HG03135 (cell line): ENCODE measurements around the gene HEATR5B.
"Not testable (repeated sequence)": the region's sequence is repeated elsewhere in the genome, so short reads cannot be mapped to it uniquely, and the experiment has no call there.

Experiments
- ATAC-seq: cut with Tn5 transposase; IDR thresholded peaks from one replicate; pipeline ENCODE4 v1.9.1; 2021; ENCODE audit warnings: mild to moderate bottlenecking, moderate library complexity; ENCODE audit not compliant: unreplicated experiment

HEATR5B gene

GRCh38 chr2:36951027-36951518 is 133.1 kb downstream of the HEATR5B start:
- ATAC-seq: no peak

- ATAC-seq: no peak
Measured at GRCh38 chr2:36949845-36950244, 134.3 kb downstream of the HEATR5B start.

DNA sequence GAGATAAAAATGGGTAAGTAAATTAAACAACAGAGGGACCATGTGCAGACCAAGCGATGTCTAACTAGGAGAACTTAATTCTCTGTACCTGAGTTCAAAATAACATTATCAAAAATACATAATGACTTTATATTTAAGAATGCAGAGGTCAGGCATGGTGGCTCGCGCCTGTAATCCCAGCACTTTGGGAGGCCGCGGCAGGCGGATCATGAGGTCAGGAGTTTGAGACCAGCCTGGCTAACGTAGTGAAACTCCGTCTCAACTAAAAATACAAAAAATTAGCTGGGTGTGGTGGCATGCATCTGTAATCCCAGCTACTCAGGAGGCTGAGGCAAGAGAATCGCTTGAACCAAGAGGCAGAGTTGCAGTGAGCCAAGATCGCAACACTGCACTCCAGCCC is 138.9 kb downstream of the HEATR5B start:
- ATAC-seq: not testable (repeated sequence)

DNA sequence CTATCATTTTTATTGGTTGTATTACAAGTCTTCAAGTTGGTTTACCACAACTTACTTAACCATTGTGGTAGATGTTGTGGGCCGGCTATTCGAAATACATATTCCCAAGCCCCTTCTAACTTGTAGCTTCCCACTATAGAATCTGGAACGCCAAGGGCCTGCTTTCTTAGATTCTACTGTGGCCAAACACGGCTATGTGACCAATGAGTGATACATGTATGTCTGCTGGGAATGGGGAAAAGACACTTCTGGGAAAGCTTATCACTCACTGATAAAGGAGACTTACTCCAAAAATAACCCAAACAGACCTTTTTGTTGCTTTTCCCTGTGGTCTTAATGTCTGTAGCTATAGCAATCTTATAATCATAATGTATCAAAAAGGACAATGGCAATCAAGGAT is 142.3 kb downstream of the HEATR5B start:
- ATAC-seq: no peak

DNA sequence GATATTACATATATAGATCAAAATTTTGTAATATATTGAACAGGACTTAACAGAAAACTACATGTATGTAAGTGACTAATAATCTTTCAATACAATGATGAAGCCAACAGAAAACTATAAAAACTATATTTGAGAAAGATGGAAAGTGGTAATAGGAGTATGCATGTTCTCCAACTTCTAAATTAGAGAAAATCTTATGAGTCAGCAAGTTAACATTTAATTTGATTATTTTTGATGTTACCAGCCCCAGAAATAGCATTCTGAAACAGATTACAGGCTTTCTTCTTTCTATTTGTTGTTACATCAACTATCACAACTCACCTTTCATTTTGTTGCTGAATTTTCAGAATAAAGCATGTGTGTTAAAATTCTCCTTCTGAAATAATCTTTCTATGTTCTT is 147.6 kb downstream of the HEATR5B start:
- ATAC-seq: not testable (repeated sequence)

DNA sequence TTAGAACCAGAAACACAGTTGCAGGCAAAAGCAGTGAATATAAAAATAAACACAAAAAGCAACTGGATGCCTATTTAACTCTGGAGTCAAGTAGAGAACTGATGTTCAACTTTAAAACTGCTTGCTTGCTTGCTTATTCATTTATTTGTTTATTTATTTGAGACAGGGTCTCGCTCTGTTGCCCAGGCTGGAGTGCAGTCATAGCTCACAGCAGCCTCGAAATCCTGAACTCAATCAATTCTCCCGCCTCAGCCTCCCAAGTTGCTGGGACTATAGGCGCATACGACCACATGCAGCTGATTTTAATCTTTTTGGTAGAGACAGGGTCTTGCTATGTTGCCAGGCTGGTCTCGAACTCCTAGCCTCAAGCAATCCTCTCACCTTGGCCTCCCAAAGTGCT is 152.5 kb downstream of the HEATR5B start:
- ATAC-seq: not testable (repeated sequence)
